A673 (cell line): ENCODE results near the gene FOS. TPM values are rescaled to one million over a fixed set of nuclear protein-coding genes. Genes with fewer than 3 reads are reported as not detected.

ENCODE experiments used
- BruUV-seq: library from RNA; stranded (reverse); fragments of 400-500 nt; replicated peaks from 2 replicates; lab custom pipeline; 2021; lab: Mats Ljungman, UMichigan
- CTCF ChIA-PET: fragments of 300-600 bp; sonication (Branson Sonifier 250); formaldehyde crosslinking; loops from one replicate; lab custom pipeline; 2022; ENCODE audit warnings: antibody characterized with exemption; lab: Charles Lee
- POLR2A ChIA-PET: fragments of 300-600 bp; sonication (Branson Sonifier 250); formaldehyde crosslinking; loops from one replicate; lab custom pipeline; 2022; ENCODE audit warnings: antibody characterized with exemption; ENCODE audit not compliant: low non-redundant PET; lab: Charles Lee
- DNase-seq: peaks from one replicate; pipeline ENCODE4 v3.0.0-alpha.2; 2015; ENCODE audit warnings: low spot score
- H3K27ac ChIP-seq: fragments of 200-600 bp; sonication (generic); 2 replicates; pipeline ENCODE4 v1.5.1; 2016; ENCODE audit warnings: mixed run types, low read depth, mild to moderate bottlenecking, mixed read lengths, antibody characterized with exemption, low read length; ENCODE audit not compliant: poor library complexity, severe bottlenecking
- H3K27me3 ChIP-seq: fragments of 200-600 bp; sonication (generic); replicated peaks from 2 replicates; pipeline ENCODE4 v1.6.1; 2017; ENCODE audit warnings: mixed run types, low read depth, mild to moderate bottlenecking, mixed read lengths, antibody characterized with exemption, low read length; ENCODE audit not compliant: insufficient read depth, poor library complexity
- H3K36me3 ChIP-seq: fragments of 200-600 bp; sonication (generic); 2 replicates; pipeline ENCODE4 v1.6.1; 2016; ENCODE audit warnings: mixed run types, mild to moderate bottlenecking, mixed read lengths, antibody characterized with exemption, low read length; ENCODE audit not compliant: insufficient read depth, poor library complexity, severe bottlenecking
- H3K4me1 ChIP-seq: fragments of 200-600 bp; sonication (generic); 2 replicates; pipeline ENCODE4 v1.6.1; 2017; ENCODE audit warnings: mixed run types, mild to moderate bottlenecking, mixed read lengths, antibody characterized with exemption, low read length; ENCODE audit not compliant: insufficient read depth, poor library complexity, severe bottlenecking
- H3K4me3 ChIP-seq: fragments of 200-600 bp; sonication (generic); 2 replicates; pipeline ENCODE4 v1.5.1; 2016; ENCODE audit warnings: low read depth, mixed run types, mild to moderate bottlenecking, mixed read lengths, low read length; ENCODE audit not compliant: poor library complexity, severe bottlenecking
- H3K9me3 ChIP-seq: fragments of 200-600 bp; sonication (generic); 2 replicates; pipeline ENCODE4 v1.6.1; 2016; ENCODE audit warnings: mixed run types, low read depth, mild to moderate bottlenecking, mixed read lengths, antibody characterized with exemption, low read length; ENCODE audit not compliant: poor library complexity, severe bottlenecking
- EZH2 ChIP-seq: fragments of 200-600 bp; sonication (generic); IDR thresholded peaks from 2 replicates; pipeline ENCODE4 v1.6.1; 2017; ENCODE audit warnings: borderline replicate concordance, low read depth, mild to moderate bottlenecking, mixed read lengths, antibody characterized with exemption, low read length; ENCODE audit not compliant: poor library complexity, severe bottlenecking
- intact Hi-C: fragments of 100-400 bp; cut with micrococcal nuclease; formaldehyde crosslinking; loops from one replicate; pipeline ENCODE4 v1.10.0; 2022; ENCODE audit not compliant: unreplicated experiment
- total RNA-seq: library from RNA; stranded (reverse); gene quantifications from 2 replicates; pipeline ENCODE4 v1.2.3, GENCODE V29; 2021
- TF ChIP-seq, protein P1 (sequence below): fragments of 300-800, 200-600 bp; sonication (generic); conservative IDR thresholded peaks from 2 replicates; pipeline ENCODE4 v1.5.1; 2017; ENCODE audit warnings: low read depth, mild to moderate bottlenecking, antibody characterized with exemption, low read length, moderate library complexity, mixed read lengths

The FOS gene
- total RNA-seq, 1 experiment from 2014 or later = 13.7 TPM

DNA sequence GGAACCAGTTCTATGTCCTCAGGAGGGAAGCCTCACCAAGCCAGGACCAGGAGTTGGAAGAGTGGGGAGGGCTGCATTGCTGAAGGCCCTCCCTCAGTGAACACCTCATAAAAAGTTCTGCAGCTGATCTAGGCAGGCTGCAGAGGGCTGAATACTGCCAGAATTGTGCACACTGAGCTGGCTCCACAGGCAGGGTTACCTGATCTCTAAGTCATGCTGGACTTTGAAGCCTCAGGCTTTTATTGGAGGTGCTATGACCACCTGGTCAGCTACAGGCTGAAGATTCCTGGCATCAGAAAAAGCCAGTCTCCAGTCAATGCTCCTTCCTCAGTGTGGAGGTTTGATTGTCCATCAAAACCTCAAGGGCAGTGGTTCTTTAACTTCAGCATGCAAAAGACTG, 39.7 kb downstream of the FOS start:
- TF ChIP-seq, protein P1, sequence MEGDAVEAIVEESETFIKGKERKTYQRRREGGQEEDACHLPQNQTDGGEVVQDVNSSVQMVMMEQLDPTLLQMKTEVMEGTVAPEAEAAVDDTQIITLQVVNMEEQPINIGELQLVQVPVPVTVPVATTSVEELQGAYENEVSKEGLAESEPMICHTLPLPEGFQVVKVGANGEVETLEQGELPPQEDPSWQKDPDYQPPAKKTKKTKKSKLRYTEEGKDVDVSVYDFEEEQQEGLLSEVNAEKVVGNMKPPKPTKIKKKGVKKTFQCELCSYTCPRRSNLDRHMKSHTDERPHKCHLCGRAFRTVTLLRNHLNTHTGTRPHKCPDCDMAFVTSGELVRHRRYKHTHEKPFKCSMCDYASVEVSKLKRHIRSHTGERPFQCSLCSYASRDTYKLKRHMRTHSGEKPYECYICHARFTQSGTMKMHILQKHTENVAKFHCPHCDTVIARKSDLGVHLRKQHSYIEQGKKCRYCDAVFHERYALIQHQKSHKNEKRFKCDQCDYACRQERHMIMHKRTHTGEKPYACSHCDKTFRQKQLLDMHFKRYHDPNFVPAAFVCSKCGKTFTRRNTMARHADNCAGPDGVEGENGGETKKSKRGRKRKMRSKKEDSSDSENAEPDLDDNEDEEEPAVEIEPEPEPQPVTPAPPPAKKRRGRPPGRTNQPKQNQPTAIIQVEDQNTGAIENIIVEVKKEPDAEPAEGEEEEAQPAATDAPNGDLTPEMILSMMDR = no peak
- no peak for TF ChIP-seq EZH2
- peaks cover 12% of the 10 kb centered on the region for H3K4me1 ChIP-seq
- H3K27ac ChIP-seq = no peak overlapping the region
- no peaks in the 10 kb centered on the region for H3K9me3 ChIP-seq
- no peaks in the 10 kb centered on the region for H3K27me3 ChIP-seq
- no TSS peak for BruUV-seq
- POLR2A ChIA-PET = no interaction called here
- CTCF ChIA-PET = no interaction called here
- H3K36me3 ChIP-seq = no peaks in the 10 kb centered on the region
- H3K4me3 ChIP-seq = no peak overlapping the region
- DNase-seq = no peak
- intact Hi-C loops = no loop called here

GRCh38 chr14:75319021-75319420, 40.4 kb downstream of the FOS start:
- Histone ChIP-seq H3K9me3 (no peaks in the 10 kb centered on the region), H3K27ac (no peak overlapping the region), H3K36me3 (no peaks in the 10 kb centered on the region), H3K4me3 (no peak overlapping the region), H3K27me3 (no peaks in the 10 kb centered on the region), H3K4me1 (peaks cover 12% of the 10 kb centered on the region)
- DNase-seq = no peak
- CTCF ChIA-PET = no interaction called here
- POLR2A ChIA-PET = no interaction called here
- BruUV-seq = no TSS peak
- intact Hi-C loops = no loop called here
- TF ChIP-seq, protein P1 = no peak
- TF ChIP-seq EZH2 = no peak

DNA sequence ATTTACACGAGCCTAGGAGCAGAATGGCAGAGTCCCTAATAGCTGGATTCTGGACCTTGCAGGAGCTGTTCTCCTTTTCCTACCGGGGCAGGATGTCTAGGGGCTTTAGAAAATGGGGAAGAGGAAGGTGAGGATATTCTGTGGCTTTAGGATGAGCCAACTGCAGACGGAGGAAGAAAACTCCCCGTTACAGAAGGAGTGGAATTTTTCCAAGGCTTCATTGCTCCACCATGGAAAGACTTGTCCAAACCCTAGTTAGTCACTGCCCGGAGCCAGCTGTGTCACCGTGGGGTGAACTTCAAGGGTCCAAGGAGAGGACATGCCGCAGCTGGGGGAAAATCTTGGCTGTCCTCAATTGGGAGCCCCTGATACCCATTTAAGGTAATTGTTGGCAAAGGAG, 41.6 kb downstream of the FOS start:
- intact Hi-C loops = no loop called here
- Histone ChIP-seq H3K27me3 (no peaks in the 10 kb centered on the region), H3K4me3 (no peak overlapping the region), H3K9me3 (no peaks in the 10 kb centered on the region), H3K27ac (no peak overlapping the region), H3K36me3 (no peaks in the 10 kb centered on the region), H3K4me1 (peaks cover 7% of the 10 kb centered on the region)
- POLR2A ChIA-PET = no interaction called here
- BruUV-seq = no TSS peak
- CTCF ChIA-PET = no interaction called here
- no peak for TF ChIP-seq EZH2
- TF ChIP-seq, protein P1 = no peak
- no peak for DNase-seq
